ENCODE results near the gene CFAP410.

Gene CFAP410

DNA sequence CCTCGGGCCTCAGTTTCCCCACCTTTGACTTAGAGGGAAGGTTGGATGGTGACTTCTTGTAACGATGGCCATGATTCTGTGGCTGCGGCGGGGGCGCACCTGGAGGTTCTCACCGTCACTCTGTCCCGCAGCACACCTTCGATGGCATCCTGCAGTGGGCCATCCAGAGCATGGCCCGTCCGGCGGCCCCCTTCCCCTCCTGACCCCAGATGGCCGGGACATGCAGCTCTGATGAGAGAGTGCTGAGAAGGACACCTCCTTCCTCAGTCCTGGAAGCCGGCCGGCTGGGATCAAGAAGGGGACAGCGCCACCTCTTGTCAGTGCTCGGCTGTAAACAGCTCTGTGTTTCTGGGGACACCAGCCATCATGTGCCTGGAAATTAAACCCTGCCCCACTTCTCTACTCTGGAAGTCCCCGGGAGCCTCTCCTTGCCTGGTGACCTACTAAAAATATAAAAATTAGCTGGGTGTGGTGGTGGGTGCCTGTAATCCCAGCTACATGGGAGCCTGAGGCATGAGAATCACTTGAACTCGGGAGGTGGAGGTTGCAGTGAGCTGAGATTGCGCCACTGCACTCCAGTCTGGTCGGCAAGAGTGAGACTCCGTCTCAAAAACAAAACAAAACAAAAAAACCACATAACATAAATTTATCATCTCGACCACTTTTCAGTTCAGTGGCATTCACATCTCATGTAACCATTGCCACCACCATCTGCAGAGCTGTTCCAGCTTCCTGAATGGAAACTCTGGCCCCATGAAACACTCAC is 41.5 kb downstream of the CFAP410 start:
- DNase-seq = peak; percentile 86

DNA sequence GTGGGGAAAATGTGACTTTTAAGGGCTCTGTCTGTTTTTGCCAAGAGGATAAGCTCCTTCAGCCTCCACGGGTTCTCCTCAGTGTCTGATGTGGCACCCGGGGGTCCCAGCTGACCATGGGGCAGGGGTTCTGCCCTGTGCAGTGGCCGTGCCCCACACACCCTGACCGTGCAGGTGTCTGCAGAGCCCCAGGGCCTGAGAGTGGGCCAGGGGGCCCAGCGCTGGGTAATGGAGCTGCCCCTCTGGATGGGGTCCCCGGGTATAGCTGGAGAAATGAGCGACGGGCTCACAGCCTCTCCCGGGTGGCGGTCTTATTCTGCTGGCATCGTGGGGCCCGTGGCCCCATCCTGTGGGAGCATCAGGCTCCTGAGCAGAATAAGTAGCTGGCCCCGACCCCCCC is 42.3 kb downstream of the CFAP410 start:
- DNase-seq = no peak

GRCh38 chr21:44296103-44296519 is 43.1 kb downstream of the CFAP410 start:
- DNase-seq = no peak

GRCh38 chr21:44295646-44296045 is 43.5 kb downstream of the CFAP410 start:
- DNase-seq = no peak

DNA sequence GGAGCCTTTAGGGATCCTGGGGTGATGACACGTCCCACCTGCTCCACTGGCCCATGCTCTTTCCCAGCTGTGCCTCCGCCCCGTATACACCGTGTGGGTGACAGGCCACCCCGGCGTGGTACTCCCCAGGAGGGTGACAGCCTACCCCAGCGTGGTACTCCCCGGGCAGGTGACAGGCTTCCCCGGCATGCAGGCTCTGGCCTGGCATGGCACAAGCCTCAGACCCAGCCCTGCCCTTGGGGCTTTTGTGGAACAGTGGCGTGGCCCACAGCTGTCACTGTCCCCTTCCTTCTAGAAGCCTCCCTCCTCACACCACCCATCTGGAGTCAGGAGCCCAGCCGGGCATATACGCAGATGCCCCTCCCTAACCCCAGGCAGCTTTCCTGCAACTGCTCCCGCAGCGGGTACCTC is 44.0 kb downstream of the CFAP410 start:
- DNase-seq = no peak

DNA sequence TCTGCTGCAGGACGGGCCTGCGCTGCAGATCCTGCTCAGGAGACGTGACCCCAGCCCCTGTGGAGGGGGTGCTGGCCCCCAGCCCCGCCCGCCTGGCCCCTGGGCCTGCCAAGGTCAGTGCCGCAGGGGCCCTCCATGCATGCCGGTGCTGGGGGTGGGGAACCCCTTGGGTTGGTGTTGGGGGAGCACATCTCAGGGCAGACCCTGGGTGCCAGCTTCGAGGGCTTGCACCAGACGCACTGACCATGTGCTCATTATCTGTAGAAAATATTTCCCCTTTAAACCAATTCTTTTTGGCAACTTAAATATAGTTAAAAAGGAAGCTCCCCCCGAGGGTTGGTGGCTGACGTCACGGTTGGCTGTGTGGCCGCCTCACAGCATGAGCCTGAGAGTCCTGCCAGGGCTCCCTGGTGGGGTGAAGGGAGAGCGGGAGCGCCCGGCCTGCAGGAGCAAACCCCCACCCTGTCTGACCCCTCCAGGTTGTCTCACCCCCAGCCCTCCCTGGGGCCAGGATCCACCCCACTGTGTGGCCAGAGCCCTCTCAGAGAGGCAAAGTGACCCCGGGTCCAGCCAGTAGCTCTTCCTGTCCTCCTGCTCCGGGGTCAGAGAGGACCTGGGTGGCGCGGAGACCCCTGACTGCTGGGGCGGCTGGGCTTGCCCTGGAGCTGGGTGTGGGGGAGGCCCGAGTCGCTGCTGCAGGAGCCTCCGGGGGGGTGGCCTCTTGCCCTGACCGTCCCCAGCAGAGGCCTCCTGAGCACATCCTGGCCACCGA is 44.6 kb downstream of the CFAP410 start:
- no peak for DNase-seq

GRCh38 chr21:44293551-44294231 is 45.5 kb downstream of the CFAP410 start:
- DNase-seq = no peak

GRCh38 chr21:44292812-44293195 is 46.4 kb downstream of the CFAP410 start:
- DNase-seq = no peak

DNA sequence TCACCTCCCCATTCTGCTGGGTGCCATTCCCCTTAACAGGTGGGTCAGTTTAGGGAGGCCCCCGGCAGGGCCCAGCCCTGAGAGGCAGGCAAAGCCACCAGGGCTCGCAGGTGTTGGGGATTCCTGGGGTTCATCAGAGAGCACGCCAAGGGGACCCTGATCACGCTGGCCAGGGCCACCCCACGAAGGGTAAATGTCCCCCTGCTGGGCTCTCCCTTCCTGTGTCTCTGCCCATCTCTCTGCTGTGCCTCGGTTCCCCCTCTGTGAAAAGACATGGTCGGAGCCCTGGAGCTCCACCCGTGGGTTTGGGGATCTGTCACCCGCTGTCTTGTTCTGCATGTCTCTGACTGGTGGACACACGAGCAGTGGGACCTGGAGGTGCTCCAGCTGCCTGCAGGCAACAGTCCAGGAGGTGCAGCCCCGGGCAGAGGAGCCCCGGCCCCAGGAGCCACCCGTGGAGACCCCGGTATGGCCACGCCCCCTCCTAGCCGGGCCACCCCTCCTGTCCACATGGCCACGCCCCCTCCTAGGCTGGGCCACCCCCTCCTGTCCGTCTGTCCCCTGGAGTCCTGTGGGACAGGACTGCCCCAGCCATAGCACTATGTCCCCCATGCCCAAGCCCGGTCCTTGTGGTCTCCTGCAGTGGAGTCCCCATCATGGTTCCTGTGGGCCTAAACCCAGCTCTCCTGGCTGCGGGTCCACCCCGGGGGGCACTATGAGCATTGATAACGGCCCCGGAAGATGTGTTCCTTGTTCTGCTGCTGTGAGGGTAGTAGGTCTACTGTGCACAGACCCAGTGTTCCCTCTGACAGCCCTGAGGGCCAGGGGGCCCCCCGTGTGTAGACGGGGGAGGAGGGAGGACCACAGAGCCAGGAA is 47.0 kb downstream of the CFAP410 start:
- no peak for DNase-seq

DNA sequence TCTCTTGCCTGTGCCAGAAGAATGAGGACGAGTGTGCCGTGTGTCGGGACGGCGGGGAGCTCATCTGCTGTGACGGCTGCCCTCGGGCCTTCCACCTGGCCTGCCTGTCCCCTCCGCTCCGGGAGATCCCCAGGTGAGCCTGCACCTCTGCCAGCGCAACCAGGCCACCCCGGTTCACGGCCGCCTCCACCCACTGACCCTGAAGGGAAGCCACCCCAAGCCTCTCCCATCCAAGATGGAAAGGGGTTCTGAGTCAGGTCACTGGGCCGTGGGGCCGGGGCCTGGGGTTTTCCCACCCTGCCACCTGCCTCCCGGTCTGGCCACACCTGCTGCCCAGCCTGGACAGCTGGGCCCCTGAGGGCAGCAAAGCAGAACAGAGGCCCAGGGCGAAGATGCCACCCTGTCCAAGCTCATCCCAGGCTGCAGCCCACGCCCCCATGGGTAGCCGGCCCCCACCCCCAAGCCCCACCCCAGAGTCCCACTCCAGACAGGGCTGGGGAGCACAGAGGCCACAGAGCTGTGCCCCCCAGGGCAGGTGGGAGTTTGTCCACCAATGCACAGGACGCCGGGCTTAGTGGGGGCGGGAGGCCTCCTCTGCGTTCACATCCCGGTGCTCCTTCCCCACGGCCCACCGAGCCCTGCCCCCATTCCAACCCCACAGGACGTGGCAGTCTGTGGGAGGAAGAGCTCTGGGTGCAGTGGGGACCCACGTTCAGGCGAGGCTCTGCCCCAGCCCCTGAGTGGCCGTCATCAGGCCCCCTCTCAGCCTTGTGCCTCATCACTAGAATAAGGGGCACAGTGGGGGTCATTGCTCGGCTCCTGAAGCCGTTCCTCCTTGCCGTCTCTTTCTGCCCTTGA is 47.9 kb downstream of the CFAP410 start:
- DNase-seq = no peak

DNA sequence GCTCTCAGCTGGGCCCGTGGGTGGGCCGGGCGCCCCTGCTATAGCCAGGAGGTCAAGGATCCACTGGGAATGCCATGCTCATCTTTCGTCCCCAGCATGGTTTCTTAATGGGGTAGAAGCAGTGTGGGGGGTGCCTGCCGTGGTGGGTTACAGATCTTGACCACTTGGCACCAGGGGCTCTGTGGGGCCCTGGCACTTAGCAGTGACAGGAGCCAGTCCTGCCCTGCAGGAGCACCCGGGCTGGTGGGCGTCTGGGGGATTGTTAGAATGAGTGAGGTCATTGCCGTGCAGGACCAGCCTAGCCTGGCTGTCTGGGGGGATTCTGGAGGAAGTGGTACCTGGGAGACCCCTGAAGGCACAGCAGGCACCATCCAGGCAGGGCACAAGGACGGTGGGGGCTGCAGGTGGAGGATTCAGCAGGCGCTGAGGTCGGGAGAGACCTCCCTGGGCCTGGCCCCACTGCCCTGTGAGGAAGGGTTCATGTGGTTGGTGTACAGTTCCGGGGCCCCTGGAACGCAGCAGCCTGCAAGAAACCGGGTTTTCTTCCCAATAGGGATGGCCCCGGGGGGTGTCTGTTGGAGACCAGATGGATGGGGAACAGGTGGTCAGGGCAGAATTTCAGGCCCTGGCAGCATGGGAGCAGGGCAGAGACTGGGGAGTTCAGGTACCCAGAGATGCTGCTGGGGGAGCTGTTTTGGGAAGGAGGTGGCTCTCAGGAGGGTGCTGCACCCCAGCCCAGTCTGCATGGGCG is 48.7 kb downstream of the CFAP410 start:
- DNase-seq = no peak

- no peak for DNase-seq
Measured at GRCh38 chr21:44289381-44290010, 49.7 kb downstream of the CFAP410 start.

DNA sequence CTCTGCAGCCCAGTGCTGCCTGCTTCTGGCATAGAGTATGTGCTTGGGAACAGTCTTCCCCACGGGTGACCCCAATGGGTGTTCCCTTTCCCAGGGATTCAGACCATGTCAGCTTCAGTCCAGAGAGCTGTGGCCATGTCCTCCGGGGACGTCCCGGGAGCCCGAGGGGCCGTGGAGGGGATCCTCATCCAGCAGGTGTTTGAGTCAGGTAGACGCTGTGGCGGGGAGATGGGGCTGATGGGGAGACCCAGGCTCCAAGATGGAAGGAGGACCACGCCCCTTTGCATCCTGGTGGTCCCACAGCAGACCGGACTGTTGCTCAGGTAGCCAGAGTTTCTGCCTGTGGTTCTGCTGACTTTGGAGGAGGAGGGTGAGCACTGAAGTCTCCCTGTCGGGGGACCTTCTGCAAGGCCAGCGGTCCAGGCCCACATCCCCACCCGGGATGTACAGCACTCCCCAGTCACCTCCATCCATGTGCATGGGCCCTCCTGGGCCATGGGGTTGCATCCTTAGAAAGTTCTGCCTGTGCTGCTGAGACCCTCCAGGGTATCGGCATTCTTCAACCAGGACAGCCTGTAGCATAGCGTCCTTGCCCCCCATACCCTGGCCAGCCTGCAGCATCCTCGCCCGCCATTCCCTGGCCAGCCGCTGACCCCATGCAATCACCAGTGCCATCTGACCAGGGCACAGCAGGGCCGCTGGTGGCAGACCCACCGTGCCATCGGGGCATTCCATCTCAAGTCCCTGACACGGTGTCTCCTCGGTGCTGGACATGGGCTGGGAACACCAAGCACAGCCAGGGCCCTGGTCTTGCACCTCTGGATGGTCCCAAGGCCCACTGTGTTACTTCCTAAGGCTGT is 50.7 kb downstream of the CFAP410 start:
- DNase-seq = no peak

GRCh38 chr21:44286716-44287632 is 52.2 kb downstream of the CFAP410 start:
- DNase-seq = no peak

DNA sequence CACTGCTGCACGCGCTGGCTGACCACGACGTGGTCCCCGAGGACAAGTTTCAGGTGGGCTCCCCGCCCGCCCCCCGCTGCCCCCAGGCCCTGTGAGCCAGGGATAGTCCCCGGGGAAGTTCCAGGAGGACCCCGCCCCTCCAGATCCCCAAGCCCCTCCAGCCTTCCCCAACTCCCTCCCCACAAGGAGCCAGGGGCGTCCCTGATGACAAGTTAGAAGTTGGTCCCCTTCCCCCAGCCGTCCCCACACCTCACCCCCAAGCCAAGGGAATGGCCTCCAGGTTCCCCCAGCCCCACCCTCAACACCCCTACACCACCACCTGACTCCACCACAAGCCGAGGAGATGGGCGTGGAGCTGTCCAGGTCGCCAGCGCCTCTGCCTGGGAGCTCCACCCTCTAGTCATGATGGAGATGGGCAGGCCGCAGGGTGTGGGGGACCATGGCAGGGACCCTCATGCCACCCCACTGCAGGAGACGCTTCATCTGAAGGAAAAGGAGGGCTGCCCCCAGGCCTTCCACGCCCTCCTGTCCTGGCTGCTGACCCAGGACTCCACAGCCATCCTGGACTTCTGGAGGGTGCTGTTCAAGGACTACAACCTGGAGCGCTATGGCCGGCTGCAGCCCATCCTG is 53.0 kb downstream of the CFAP410 start:
- no peak for DNase-seq

- no peak for DNase-seq
Measured at GRCh38 chr21:44285138-44285992, 53.8 kb downstream of the CFAP410 start, which contains the start of gene AIRE. Gene AIRE, plus strand, starts transcription at chr21:44285876. Its CDS starts 131 bp downstream, at chr21:44286007.

- DNase-seq = no peak
Measured at GRCh38 chr21:44283948-44284347, 55.2 kb downstream of the CFAP410 start.
